B cell (primary cell): ENCODE data around the gene CERS5. TPM values are rescaled to one million over a fixed set of nuclear protein-coding genes. Genes with fewer than 3 reads are reported as not detected.

Source experiments
- ATAC-seq: fragments of 200-7000 bp; cut with Tn5 transposase; one replicate; pipeline ENCODE4 v1.10.0; 2021; ENCODE audit warnings: low read depth, mild to moderate bottlenecking, moderate number of reproducible peaks, moderate library complexity
- CTCF ChIA-PET: fragments of 350-600 bp; sonication (Branson Sonifier 250); formaldehyde crosslinking; loops from one replicate; lab custom pipeline; 2021; ENCODE audit warnings: antibody characterized with exemption, inconsistent platforms; lab: Charles Lee
- POLR2A ChIA-PET: fragments of 350-600 bp; sonication (Branson Sonifier 250); formaldehyde crosslinking; loops from one replicate; lab custom pipeline; 2021; ENCODE audit warnings: antibody characterized with exemption; lab: Charles Lee
- DNase-seq: peaks from one replicate; pipeline ENCODE4 v3.0.0; 2013
- H2AFZ ChIP-seq: 2 replicates; pipeline ENCODE4 v1.6.1; 2012; ENCODE audit warnings: mild to moderate bottlenecking, low read depth, low read length; ENCODE audit not compliant: insufficient read depth, poor library complexity, severe bottlenecking
- H3K27ac ChIP-seq, 2 donors: 1 replicate in 1 of 2; 2 replicates in 1 of 2; pipeline ENCODE4 v1.5.1; 2012 to 2013; ENCODE audit warnings: low read length in 2 of 2, mild to moderate bottlenecking in 2 of 2, moderate library complexity in 1 of 2
- H3K27me3 ChIP-seq, 4 experiments: fragments of 200-600 bp in 1 of 4; sonication (generic) in 1 of 4; replicated peaks in 1 of 4; 1 replicate in 2 of 4; 2 replicates in 2 of 4; pipeline versions ENCODE4 v1.6.1 to v1.7.0; 2013 to 2016; ENCODE audit warnings: low read length in 3 of 4, mild to moderate bottlenecking in 2 of 4, mixed read lengths in 1 of 4, moderate library complexity in 1 of 4; ENCODE audit not compliant: insufficient read depth in 4 of 4, control insufficient read depth in 3 of 4; ENCODE audit errors: control extremely low read depth in 1 of 4
- H3K36me3 ChIP-seq, 2 experiments: replicated peaks in 1 of 2; 1 replicate in 1 of 2; 2 replicates in 1 of 2; pipeline versions ENCODE4 v1.6.1 to v1.7.1; 2013; ENCODE audit warnings: low read length in 1 of 2; ENCODE audit not compliant: insufficient read depth in 2 of 2, control insufficient read depth in 1 of 2; ENCODE audit errors: control extremely low read depth in 1 of 2, extremely low read depth in 1 of 2
- H3K4me1 ChIP-seq, 2 donors: fragments of 200-600 bp in 1 of 2; sonication (generic) in 1 of 2; 1 replicate in 1 of 2; 2 replicates in 1 of 2; pipeline versions ENCODE4 v1.5.1 to v1.6.1; 2013 to 2017; ENCODE audit warnings: low read length in 2 of 2; ENCODE audit not compliant: control insufficient read depth in 2 of 2, insufficient read depth in 2 of 2
- H3K4me2 ChIP-seq: replicated peaks from 2 replicates; pipeline ENCODE3; 2012; ENCODE audit warnings: mild to moderate bottlenecking, low read depth, low read length; ENCODE audit not compliant: poor library complexity, severe bottlenecking
- H3K4me3 ChIP-seq, 5 experiments: fragments of 200-600 bp in 1 of 5; sonication (generic) in 1 of 5; 1 replicate in 3 of 5; 2 replicates in 2 of 5; pipeline versions ENCODE4 v1.5.1 to v1.7.0; 2011 to 2016; ENCODE audit warnings: low read length in 4 of 5, mild to moderate bottlenecking in 4 of 5, low read depth in 2 of 5, control low read depth in 1 of 5, moderate library complexity in 1 of 5; ENCODE audit not compliant: insufficient read depth in 1 of 5; ENCODE audit errors: control extremely low read depth in 1 of 5, extremely low read depth in 1 of 5
- H3K79me2 ChIP-seq: fragments of 200-600 bp; sonication (generic); one replicate; pipeline ENCODE4 v1.6.0; 2016; ENCODE audit warnings: low read length; ENCODE audit not compliant: control insufficient read depth, insufficient read depth
- H3K9ac ChIP-seq: fragments of 200-600 bp; sonication (generic); 2 replicates; pipeline ENCODE4 v1.6.1; 2017; ENCODE audit warnings: mild to moderate bottlenecking, low read length, moderate library complexity
- H3K9me3 ChIP-seq, 3 donors: one replicate each; pipeline versions ENCODE4 v1.6.1 to v1.7.1; 2013; ENCODE audit warnings: low read length in 2 of 3; ENCODE audit not compliant: control insufficient read depth in 2 of 3, insufficient read depth in 1 of 3; ENCODE audit errors: control extremely low read depth in 1 of 3
- H4K20me1 ChIP-seq: 2 replicates; pipeline ENCODE4 v1.6.0; 2012; ENCODE audit warnings: mild to moderate bottlenecking, low read length; ENCODE audit not compliant: insufficient read depth, control insufficient read depth, poor library complexity, severe bottlenecking
- H3K27ac Mint-ChIP-seq: one replicate; pipeline ENCODE4 v1.8.0; 2021; ENCODE audit warnings: mixed read lengths
- H3K27me3 Mint-ChIP-seq: one replicate; pipeline ENCODE4 v1.8.0; 2021; ENCODE audit warnings: mixed read lengths
- H3K4me1 Mint-ChIP-seq: one replicate; pipeline ENCODE4 v1.8.0; 2021; ENCODE audit warnings: mixed read lengths
- H3K4me3 Mint-ChIP-seq: one replicate; pipeline ENCODE4 v1.8.0; 2021; ENCODE audit warnings: mixed read lengths
- H3K9me3 Mint-ChIP-seq: one replicate; pipeline ENCODE4 v1.8.0; 2022; ENCODE audit warnings: mixed read lengths; ENCODE audit not compliant: insufficient read depth
- EZH2 ChIP-seq: IDR thresholded peaks from 2 replicates; pipeline ENCODE4 v1.6.1; 2012; ENCODE audit warnings: borderline replicate concordance, low read depth, mild to moderate bottlenecking, moderate library complexity, low read length; ENCODE audit not compliant: insufficient read depth, poor library complexity, severe bottlenecking
- WGBS: methylation state at CpG from one replicate; pipeline ENCODE4 v1.1.5; 2013; ENCODE audit warnings: missing lambda C conversion rate; ENCODE audit not compliant: insufficient coverage; 5-methylcytosine and 5-hydroxymethylcytosine counted together
- intact Hi-C: fragments of 100-400 bp; cut with micrococcal nuclease; formaldehyde crosslinking; loops from one replicate; pipeline ENCODE4 v1.10.0; 2022
- polyA plus RNA-seq: library from polyadenylated mRNA; depleted of rRNA; stranded (reverse); fragments of >200 nt; gene quantifications from 2 replicates; pipeline ENCODE4 v1.2.3, GENCODE V29; 2012
- total RNA-seq, 2 donors: library from RNA; stranded (reverse); fragments of 120-200 nt in 1 of 2; gene quantifications; 1 replicate in 1 of 2; 2 replicates in 1 of 2; pipeline versions ENCODE4 v1.2.3 to v1.2.4, GENCODE V29; 2013 to 2022
- TF ChIP-seq, protein P1 (sequence below): fragments of 200-600 bp; IDR thresholded peaks from one replicate; pipeline ENCODE4 v1.8.0; 2022; ENCODE audit warnings: antibody characterized with exemption, mild to moderate bottlenecking

The CERS5 gene
- total and polyA plus RNA-seq, 2 donors (not counting 1 experiment from before 2014, with no cell fraction given) = 32.3 to 72.0 TPM

DNA sequence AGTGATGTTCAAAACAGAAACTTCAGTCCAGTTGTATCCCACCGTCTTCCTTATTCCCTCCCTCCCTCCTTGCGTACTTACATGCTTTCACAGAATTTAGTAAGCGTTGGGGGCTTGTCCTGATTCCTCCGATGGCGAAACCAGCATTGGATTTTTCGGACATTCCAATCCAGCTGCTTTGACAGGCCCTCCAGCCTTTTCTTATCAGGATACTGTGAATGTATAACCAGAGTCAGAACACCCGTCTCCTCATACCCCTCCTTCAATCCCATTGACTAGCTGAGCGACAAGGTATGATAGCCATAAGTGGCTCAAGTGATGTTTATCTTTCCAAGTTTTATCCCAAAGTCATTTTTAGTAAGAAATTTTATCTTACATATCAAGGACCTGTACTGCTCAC, 24.2 kb downstream of the CERS5 start:
- H3K27ac ChIP-seq = no peak overlapping the region
- H3K4me1 Mint-ChIP-seq = no peaks in the 10 kb centered on the region
- no peaks in the 10 kb centered on the region for H3K4me1 ChIP-seq
- H3K9me3 ChIP-seq = no peaks in the 10 kb centered on the region
- H4K20me1 ChIP-seq = peaks cover 17% of the 10 kb centered on the region
- H3K36me3 ChIP-seq = peaks cover 1 to 25% of the 10 kb centered on the region in 2 experiments
- intact Hi-C loops = no loop called here
- H3K79me2 ChIP-seq = peaks cover 51% of the 10 kb centered on the region
- no peak overlapping the region for H3K4me2 ChIP-seq
- no peak overlapping the region for H3K4me3 ChIP-seq
- no peak overlapping the region for H3K4me3 Mint-ChIP-seq
- ATAC-seq = no peak
- H2AFZ ChIP-seq = no peak overlapping the region
- ChIA-PET CTCF (interaction anchor here (0.6 to 2.1 kb wide), 5 partner anchors 10 to 1354 kb away, joined by 3 to 8 read pairs (median 3); partner anchors contain the start of gene ADCY6), POLR2A (no interaction called here)
- 97% methylated on average over 6 of the region's 8 CpGs for WGBS
- no peak for DNase-seq
- no peaks in the 10 kb centered on the region for H3K27me3 ChIP-seq
- no peak overlapping the region for H3K27ac Mint-ChIP-seq
- H3K27me3 Mint-ChIP-seq = no peaks in the 10 kb centered on the region
- no peaks in the 10 kb centered on the region for H3K9me3 Mint-ChIP-seq
- H3K9ac ChIP-seq = no peak overlapping the region
- TF ChIP-seq, protein P1, sequence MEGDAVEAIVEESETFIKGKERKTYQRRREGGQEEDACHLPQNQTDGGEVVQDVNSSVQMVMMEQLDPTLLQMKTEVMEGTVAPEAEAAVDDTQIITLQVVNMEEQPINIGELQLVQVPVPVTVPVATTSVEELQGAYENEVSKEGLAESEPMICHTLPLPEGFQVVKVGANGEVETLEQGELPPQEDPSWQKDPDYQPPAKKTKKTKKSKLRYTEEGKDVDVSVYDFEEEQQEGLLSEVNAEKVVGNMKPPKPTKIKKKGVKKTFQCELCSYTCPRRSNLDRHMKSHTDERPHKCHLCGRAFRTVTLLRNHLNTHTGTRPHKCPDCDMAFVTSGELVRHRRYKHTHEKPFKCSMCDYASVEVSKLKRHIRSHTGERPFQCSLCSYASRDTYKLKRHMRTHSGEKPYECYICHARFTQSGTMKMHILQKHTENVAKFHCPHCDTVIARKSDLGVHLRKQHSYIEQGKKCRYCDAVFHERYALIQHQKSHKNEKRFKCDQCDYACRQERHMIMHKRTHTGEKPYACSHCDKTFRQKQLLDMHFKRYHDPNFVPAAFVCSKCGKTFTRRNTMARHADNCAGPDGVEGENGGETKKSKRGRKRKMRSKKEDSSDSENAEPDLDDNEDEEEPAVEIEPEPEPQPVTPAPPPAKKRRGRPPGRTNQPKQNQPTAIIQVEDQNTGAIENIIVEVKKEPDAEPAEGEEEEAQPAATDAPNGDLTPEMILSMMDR = no peak
- TF ChIP-seq EZH2 = no peak

DNA sequence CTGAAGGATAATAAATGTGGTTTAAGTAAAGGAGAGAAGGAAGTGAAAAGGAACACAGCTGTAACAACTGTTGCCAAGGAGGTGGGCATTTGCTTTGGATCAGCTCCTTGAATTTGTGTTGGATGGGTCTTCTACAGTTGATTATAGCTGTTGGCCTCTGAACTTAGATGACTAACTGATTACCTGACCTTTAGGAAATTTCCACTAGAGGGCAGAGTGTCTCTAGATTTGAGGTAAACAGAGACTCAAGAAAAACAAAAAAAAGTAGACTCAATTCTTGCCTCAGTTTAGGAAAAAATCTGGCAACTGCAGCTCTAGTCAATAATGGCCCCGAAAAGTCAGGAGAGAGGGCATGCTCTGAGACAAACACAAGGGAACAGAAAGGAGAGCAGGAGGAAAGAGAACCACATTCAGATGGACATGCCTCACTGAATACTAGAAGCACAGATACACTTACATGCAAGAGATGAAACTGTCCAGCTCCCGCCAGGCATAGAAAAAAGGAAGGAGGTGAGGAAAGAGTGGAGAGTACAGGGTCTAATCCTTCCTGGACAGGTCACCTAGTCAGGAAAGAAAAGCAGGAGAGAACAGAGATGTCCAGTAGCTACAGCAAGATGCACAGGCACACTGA, 34.5 kb downstream of the CERS5 start:
- Histone ChIP-seq H3K4me1 (peaks cover 6 to 7% of the 10 kb centered on the region in 2 donors), H3K9me3 (no peaks in the 10 kb centered on the region), H3K36me3 (peaks cover 2 to 72% of the 10 kb centered on the region in 2 experiments), H3K9ac (no peak overlapping the region), H2AFZ (no peak overlapping the region), H4K20me1 (peaks cover 27% of the 10 kb centered on the region), H3K27ac (peak overlapping the region in 1 of 2 donors; percentile 35), H3K4me2 (no peak overlapping the region), H3K4me3 (no peak overlapping the region), H3K27me3 (no peaks in the 10 kb centered on the region), H3K79me2 (peaks cover 23% of the 10 kb centered on the region)
- ChIA-PET CTCF (interaction anchor here (0.7 to 5.9 kb wide), 20 partner anchors 10 to 182 kb away, joined by 3 to 48 read pairs (median 4); partner anchors contain the start of genes CERS5 and COX14), POLR2A (interaction anchor here (0.6 kb wide), 1 partner anchor 513 kb away, joined by 6 read pairs; no protein-coding TSS in a partner anchor)
- DNase-seq = peak; percentile 42
- Mint-ChIP-seq H3K27ac (peak overlapping the region; percentile 8), H3K4me1 (peaks cover 14% of the 10 kb centered on the region), H3K27me3 (no peaks in the 10 kb centered on the region), H3K9me3 (no peaks in the 10 kb centered on the region), H3K4me3 (no peak overlapping the region)
- WGBS = 64% methylated on average over 2 of the region's 2 CpGs
- intact Hi-C loops = loop anchor here (1.0 to 2.0 kb wide), 2 partner anchors 43 to 44 kb away; no protein-coding TSS in a partner anchor
- ATAC-seq = no peak
- no peak for TF ChIP-seq EZH2
- TF ChIP-seq, protein P1 = peak; percentile 48
